Activated T-cell treated with anti-CD3 and anti-CD28 coated beads for 4 hours (primary cell): ENCODE data around the gene CSNK2A1.

ENCODE experiments used
- DNase-seq: peaks from one replicate; pipeline ENCODE4 v3.0.0-alpha.2; 2020

The CSNK2A1 gene

DNA sequence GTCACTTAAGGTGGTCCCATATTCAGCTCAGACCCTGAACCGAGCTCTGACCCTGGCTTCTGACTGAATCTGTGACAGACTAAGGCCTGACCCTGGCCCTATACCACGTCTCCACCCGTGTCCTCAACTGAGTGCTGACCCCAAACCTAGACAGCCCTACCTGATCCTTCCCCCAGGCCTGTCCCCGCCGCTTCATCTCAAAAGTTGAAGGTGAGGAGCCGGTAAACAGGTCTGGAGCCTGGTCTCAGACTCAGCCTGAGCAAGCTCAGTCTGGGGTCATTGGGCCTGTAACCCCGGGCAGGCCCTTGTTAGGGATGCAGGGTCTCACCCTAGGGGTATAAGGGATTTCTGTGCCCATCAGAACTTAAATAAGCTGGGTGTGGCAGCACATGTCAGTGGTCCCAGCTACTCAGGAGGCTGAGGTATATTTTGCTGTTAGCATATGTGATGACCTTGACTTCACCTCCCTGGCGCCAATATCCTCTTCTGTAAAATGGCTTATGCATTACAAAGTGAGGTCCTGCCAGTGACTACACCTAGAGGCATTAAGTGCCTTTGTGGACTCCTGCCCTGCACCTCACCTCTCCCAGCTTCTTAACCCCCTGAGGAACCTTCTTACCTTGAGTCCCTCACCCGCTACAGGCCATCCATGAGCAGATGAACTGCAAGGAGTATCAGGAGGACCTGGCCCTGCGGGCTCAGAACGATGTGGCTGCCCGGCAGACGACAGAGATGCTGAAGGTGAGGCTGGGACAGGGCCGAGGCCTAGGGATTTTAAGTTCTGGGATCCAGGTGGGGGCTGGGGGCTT is 115.5 kb downstream of the CSNK2A1 start:
- no peak for DNase-seq

DNA sequence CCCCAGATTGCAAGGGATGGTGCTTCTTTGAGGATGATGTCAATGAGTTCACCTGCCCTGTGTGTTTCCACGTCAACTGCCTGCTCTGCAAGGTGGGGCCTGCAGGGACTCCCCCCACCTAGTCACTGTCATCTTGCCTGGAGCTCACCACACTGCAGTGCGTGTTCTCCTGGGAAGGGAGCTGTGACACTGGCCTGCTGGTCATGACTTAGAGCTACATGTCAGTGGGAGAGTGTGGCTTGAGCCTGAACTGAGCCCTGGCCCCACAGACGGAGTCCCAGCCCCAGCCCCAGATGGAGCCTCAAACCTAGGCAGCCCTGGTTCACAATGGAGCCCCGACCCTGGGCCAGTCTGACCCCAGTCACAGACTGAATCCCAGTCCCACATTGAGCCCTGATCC is 116.2 kb downstream of the CSNK2A1 start:
- no peak for DNase-seq

DNA sequence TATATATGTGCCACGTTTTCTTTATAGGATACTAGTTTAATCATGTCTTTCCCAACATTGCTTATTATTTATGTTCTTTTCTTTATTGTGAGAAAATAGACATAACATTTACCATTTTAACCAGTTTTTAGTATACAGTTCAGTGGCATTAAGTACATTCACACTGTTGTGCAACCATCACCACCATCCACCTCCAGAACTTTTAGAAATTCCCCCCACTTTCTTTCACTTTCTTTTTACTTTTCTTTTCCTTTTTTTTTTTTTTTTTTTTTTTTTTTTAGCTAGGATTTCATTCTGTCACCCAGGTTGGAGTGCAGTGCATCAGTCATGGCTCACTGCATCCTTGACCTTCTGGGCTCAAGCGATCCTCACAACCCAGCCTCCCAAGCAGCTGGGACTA is 117.0 kb downstream of the CSNK2A1 start:
- DNase-seq = no peak
